G401 (cell line): ENCODE results near the gene OR2J1. TPM values are rescaled to one million over a fixed set of nuclear protein-coding genes. Genes with fewer than 3 reads are reported as not detected.
"Not testable (repeated sequence)": the region's sequence is repeated elsewhere in the genome, so short reads cannot be mapped to it uniquely, and the experiment has no call there.

Experiments
- DNase-seq: peaks from one replicate; pipeline ENCODE4 v3.0.0-alpha.2; 2015; ENCODE audit warnings: low spot score
- in situ Hi-C: cut with HindIII; loops from 2 replicates; pipeline ENCODE4 v1.10.0; 2016; ENCODE audit warnings: low sequenced_read_pairs, mixed read lengths
- total RNA-seq: library from RNA; depleted of rRNA; stranded (reverse); fragments of >200 nt; shearing (Covaris generic); gene quantifications from 2 replicates; pipeline ENCODE4 v1.2.3, GENCODE V29; 2014; rRNA removed

OR2J1 gene
- not detected in 2 replicates for total RNA-seq

DNA sequence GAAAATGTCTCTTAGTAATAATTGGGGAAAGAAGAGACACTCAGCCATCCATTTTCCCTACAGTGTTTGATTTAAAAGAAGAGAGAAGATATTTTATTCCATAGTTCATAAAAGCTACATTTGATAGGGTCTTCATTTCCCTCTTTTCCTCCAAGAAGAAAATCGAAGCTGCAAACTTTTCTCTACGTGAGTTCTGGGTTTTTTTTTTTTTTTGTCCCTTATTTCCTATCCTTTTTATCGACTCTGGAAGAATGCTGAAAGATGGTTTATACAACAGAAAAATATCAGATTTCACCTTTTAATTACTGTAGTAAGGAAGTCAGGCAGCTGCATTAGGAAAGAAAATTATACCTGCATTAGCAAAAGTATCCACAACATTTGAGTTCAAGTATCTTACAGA lies at the start of gene OR2J1:
Gene OR2J1, plus strand, starts transcription at position 301 of the 400 bp plus-strand sequence. CDS start 1,453 bp downstream, outside the sequence.
- DNase-seq: no peak
- in situ Hi-C loops: no loop called here

GRCh38 chr6:29051680-29052079 lies 47.6 kb upstream of the OR2J1 start:
- DNase-seq: no peak
- in situ Hi-C loops: no loop called here

DNA sequence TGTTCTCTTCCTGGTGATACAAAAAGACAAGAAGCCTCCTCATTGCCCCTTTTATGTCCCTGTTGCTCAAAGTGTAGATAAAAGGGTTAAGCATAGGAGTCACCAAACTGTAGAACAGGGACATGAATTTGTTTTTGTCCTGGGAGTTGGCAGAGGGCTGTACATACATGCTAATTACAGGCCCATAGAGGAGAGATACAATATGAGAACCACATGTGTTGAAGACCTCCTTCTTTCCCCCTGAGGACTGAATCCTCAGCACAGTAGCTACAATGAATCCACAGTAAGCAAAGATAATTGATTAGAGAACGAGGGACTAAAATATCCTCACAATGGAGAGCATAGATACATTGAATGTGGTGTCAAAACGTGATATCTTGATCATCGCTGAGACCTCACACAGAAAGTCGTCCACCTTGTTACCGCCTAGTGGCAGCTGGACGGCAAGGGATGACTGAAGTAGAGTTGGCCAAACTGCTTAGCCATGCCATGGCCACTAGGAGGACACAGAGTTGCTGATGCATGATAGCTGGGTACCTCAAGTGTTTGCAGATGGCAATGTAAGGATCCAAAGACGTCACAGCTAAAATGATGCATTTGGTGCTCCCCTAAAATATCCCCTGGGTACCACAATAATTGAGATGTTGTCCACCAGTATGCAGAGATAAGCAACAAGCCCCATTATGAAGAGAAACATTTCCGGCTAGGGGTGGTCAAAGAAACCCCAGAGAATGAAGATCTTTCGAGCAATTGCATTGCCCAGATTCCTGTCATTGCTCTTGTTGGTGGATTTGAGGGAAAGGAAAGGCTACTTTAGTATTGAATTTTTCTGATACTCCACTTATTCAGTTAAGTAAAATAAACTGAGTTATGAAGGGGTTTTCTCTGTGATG lies 27.2 kb upstream of the OR2J1 start:
- DNase-seq: peak; percentile 17
- in situ Hi-C loops: no loop called here

- in situ Hi-C loops: no loop called here
- DNase-seq: no peak
Observed at GRCh38 chr6:29079203-29079602, 20.1 kb upstream of the OR2J1 start.

- in situ Hi-C loops: no loop called here
- no peak for DNase-seq
Observed at GRCh38 chr6:29081312-29081711, 18.0 kb upstream of the OR2J1 start.

GRCh38 chr6:29082457-29082856 lies 16.8 kb upstream of the OR2J1 start:
- no peak for DNase-seq
- in situ Hi-C loops: no loop called here

GRCh38 chr6:29087213-29087612 lies 12.1 kb upstream of the OR2J1 start, which contains the start of gene OR2B3:
TSS of gene OR2B3 (minus strand) at chr6:29087313. CDS start at chr6:29087248, 65 bp downstream.
- DNase-seq: no peak
- in situ Hi-C loops: no loop called here

DNA sequence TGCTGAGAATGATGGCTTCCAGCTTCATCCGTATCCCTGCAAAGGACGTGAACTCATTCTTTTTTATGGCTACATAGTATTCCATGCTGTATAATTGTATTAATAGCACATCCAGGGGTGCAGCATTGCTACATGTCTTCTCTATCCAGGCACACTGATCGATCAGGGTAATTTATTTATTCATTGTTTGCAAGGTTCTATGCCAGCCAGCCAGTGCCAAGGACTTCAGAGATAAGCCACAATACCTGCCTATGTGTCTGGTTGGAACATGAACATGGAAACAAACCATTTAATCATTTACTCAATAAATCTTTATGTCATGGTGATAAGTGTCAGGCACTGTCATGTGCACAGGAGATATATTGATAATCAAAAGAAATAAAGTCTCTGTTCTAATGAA lies 6.3 kb upstream of the OR2J1 start:
- in situ Hi-C loops: no loop called here
- no peak for DNase-seq

DNA sequence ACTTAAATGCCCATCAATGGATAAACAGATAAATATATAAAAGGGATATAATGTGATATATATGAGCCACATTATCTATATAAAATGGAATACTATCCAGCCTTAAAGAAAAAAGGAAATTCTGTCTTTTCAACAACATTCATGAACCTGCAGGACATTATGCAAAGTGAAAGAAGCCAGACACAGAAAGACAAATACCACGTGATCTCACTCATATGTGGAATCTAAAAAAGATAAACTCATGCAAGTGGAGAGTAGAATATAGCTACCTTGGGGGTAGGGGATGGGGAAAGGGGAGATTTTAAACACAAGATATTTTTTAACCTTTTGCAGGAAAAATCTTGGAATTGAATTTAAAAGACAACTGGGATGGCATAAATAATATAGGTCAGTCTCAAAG lies 1.5 kb upstream of the OR2J1 start:
- DNase-seq: no peak
- in situ Hi-C loops: no loop called here

- in situ Hi-C loops: no loop called here
- no peak for DNase-seq
Observed at GRCh38 chr6:29107758-29108157, 8.5 kb downstream of the OR2J1 start, which contains the start of gene OR2J3. TSS of gene OR2J3 (plus strand) at chr6:29108058. CDS start at chr6:29111891, 3,833 bp downstream.

DNA sequence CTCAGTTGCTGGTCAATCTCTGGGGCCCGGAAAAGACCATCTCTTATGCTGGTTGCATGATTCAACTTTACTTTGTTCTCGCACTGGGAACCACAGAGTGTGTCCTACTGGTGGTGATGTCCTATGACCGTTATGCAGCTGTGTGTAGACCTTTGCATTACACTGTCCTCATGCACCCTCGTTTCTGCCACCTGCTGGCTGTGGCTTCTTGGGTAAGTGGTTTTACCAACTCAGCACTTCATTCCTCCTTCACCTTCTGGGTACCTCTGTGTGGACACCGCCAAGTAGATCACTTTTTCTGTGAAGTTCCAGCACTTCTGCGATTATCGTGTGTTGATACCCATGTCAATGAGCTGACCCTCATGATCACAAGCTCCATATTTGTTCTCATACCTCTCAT lies 12.8 kb downstream of the OR2J1 start:
- DNase-seq: no peak
- in situ Hi-C loops: no loop called here

GRCh38 chr6:29114964-29115363 lies 15.7 kb downstream of the OR2J1 start:
- DNase-seq: not testable (repeated sequence)

GRCh38 chr6:29129326-29130012 lies 30.2 kb downstream of the OR2J1 start:
- in situ Hi-C loops: no loop called here
- DNase-seq: no peak

More at GRCh38 chr6:29114964-29115363, 15.7 kb downstream of the OR2J1 start:
- in situ Hi-C loops: not testable (repeated sequence)

GRCh38 chr6:29130644-29131043 lies 31.4 kb downstream of the OR2J1 start:
- in situ Hi-C loops: no loop called here
- no peak for DNase-seq

- DNase-seq: no peak
- in situ Hi-C loops: no loop called here
Observed at GRCh38 chr6:29131691-29132090, 32.4 kb downstream of the OR2J1 start.

DNA sequence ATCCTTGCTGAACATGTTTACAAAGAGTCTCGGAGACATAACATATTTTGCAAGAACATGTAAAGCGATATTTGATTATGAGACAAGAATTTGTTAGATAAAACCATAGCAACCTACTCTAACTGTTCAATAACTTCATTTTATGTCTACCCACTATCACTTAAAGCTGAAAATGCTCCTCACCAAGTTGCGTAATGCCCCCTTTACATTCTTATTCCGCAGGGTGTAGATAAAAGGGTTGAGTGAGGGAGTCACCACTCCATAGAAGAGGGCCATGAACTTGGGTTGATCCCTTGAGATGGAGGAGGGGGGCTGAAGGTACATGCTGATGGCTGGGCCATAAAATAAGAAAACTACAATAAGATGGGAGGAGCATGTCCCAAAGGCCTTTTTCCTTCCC lies 38.4 kb downstream of the OR2J1 start:
- DNase-seq: no peak
- in situ Hi-C loops: no loop called here

DNA sequence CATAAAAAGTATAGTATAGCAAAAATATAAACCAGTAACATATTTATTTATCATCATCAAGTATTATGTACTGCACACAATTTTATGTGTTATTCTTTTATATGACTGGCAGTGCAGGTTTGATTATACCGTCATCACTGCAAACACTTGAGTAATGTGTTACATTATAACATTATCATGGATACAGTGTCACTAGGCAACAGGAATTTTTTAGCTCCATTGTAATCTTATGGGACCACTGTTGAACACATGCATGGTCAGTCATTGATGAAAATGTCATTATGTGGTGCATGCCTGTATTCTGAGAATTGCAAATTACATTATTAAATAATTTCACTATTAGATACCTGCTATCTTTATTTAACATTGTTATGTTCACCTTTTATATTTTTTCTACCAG lies 42.3 kb downstream of the OR2J1 start:
- in situ Hi-C loops: no loop called here
- no peak for DNase-seq

GRCh38 chr6:29142309-29142708 lies 43.0 kb downstream of the OR2J1 start:
- in situ Hi-C loops: no loop called here
- DNase-seq: no peak

DNA sequence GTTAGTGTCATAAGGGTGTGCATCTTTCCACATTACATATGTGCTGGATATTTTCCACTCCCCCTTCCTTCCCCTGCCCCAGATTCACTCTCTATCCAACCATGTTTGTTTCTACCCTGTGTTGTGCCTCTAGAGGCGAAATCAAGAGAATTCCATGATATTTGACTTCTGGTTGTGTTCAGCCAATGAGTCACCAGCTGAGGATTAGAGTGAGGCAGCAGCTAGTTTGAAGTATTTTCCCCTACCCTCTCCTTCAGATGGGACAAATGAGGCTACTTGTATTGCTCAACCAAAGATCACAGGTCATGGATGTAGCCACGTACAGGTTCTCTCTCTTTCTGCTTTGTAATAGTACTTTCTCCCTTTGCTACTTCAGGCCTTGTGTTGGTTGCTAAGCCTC lies 46.9 kb downstream of the OR2J1 start:
- DNase-seq: no peak
- in situ Hi-C loops: no loop called here

DNA sequence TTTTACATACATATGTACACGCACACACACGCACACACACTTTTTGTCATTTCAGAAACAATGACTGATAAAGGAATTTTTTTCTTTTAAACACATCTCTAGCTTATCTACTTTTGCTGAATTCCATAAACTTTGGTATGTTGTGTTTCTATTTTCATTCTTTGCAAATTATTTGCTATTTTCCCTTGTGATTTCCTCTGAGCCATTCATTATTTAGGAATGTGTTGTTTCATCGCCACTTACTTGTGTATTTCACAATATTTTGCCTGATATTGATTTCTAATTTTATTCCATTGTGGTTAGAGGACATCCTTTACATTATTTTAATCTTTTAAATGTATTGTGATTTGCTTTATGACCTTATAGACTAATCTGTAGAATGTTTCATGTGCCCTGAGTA lies 47.8 kb downstream of the OR2J1 start:
- in situ Hi-C loops: no loop called here
- DNase-seq: no peak
